ENCODE data around the gene USP36. TPM values are rescaled to one million over a fixed set of nuclear protein-coding genes. Genes with fewer than 3 reads are reported as not detected.

Gene USP36
- total and polyA plus RNA-seq, 7 donors: 6.7 to 49.3 (median 25.5) TPM

GRCh38 chr17:78815696-78816095 is 24.9 kb downstream of the USP36 start:
- H3K4me3 ChIP-seq: no peak overlapping the region
- peaks cover 50 to 100% (median 84%) of the 10 kb centered on the region in 4 donors for H3K36me3 ChIP-seq
- peaks cover 0 to 5% (median 2%) of the 10 kb centered on the region in 4 donors for H3K4me1 ChIP-seq
- H3K9me3 ChIP-seq: no peaks in the 10 kb centered on the region
- WGBS, 2 donors: 95% methylated on average over 7 of the region's 7 CpGs
- no peak overlapping the region for H3K27ac ChIP-seq
- TF ChIP-seq CTCF (IDR thresholded peaks at IDR 0.05) (no peak), POLR2AphosphoS5 (IDR thresholded peaks at IDR 0.05) (no peak), POLR2A (IDR thresholded peaks at IDR 0.05) (no peak), EP300 (IDR thresholded peaks at IDR 0.05) (no peak)
- H3K27me3 ChIP-seq: no peaks in the 10 kb centered on the region
- no peak for DNase-seq
- intact Hi-C loops (cut with DNase I): no loop called here

- WGBS, 2 donors: 77 to 90% methylated on average over 8 of the region's 8 CpGs
- Histone ChIP-seq H3K36me3 (peaks cover 38 to 99% (median 78%) of the 10 kb centered on the region in 4 donors), H3K27me3 (no peaks in the 10 kb centered on the region), H3K4me1 (peaks cover 0 to 5% (median 2%) of the 10 kb centered on the region in 4 donors), H3K4me3 (no peak overlapping the region), H3K27ac (peak overlapping the region in 1 of 4 donors; percentile 6), H3K9me3 (no peaks in the 10 kb centered on the region)
- TF ChIP-seq EP300 (IDR thresholded peaks at IDR 0.05): no peak
- TF ChIP-seq POLR2AphosphoS5 (IDR thresholded peaks at IDR 0.05): no peak
- TF ChIP-seq POLR2A (IDR thresholded peaks at IDR 0.05): no peak
- TF ChIP-seq CTCF (IDR thresholded peaks at IDR 0.05): no peak
- no peak for DNase-seq
- intact Hi-C loops (cut with DNase I): no loop called here
These were observed 27.8 kb downstream of the USP36 start for GRCh38 chr17:78812855-78813254.

GRCh38 chr17:78808163-78808562 is 32.5 kb downstream of the USP36 start:
- Histone ChIP-seq H3K4me1 (peaks cover 0 to 6% (median 1%) of the 10 kb centered on the region in 4 donors), H3K27me3 (no peaks in the 10 kb centered on the region), H3K4me3 (no peak overlapping the region), H3K9me3 (no peaks in the 10 kb centered on the region), H3K27ac (no peak overlapping the region), H3K36me3 (peaks cover 58 to 95% (median 73%) of the 10 kb centered on the region in 4 donors)
- intact Hi-C loops (cut with DNase I): no loop called here
- TF ChIP-seq CTCF (IDR thresholded peaks at IDR 0.05): no peak
- no peak for TF ChIP-seq EP300 (IDR thresholded peaks at IDR 0.05)
- no peak for TF ChIP-seq POLR2A (IDR thresholded peaks at IDR 0.05)
- TF ChIP-seq POLR2AphosphoS5 (IDR thresholded peaks at IDR 0.05): no peak
- WGBS, 2 donors: 93 to 95% methylated on average over 4 of the region's 4 CpGs
- DNase-seq: no peak

GRCh38 chr17:78806451-78806850 is 34.2 kb downstream of the USP36 start:
- DNase-seq: no peak
- peaks cover 56 to 95% (median 67%) of the 10 kb centered on the region in 4 donors for H3K36me3 ChIP-seq
- TF ChIP-seq POLR2AphosphoS5 (IDR thresholded peaks at IDR 0.05) (no peak), CTCF (IDR thresholded peaks at IDR 0.05) (no peak), EP300 (IDR thresholded peaks at IDR 0.05) (no peak), POLR2A (IDR thresholded peaks at IDR 0.05) (no peak)
- no peak overlapping the region for H3K27ac ChIP-seq
- H3K4me3 ChIP-seq: no peak overlapping the region
- no peaks in the 10 kb centered on the region for H3K27me3 ChIP-seq
- no peaks in the 10 kb centered on the region for H3K9me3 ChIP-seq
- intact Hi-C loops (cut with DNase I): no loop called here
- 51 to 80% methylated on average over 9 of the region's 9 CpGs for WGBS, 2 donors
- peaks cover 0 to 6% (median 0%) of the 10 kb centered on the region in 4 donors for H3K4me1 ChIP-seq

- peak overlapping the region in 3 of 4 donors; percentile 32 to 53 (median 48) for H3K27ac ChIP-seq
- H3K27me3 ChIP-seq: no peaks in the 10 kb centered on the region
- H3K36me3 ChIP-seq: peaks cover 47 to 91% (median 57%) of the 10 kb centered on the region in 4 donors
- intact Hi-C loops (cut with DNase I): no loop called here
- 82 to 86% methylated on average over 14 of the region's 14 CpGs for WGBS, 2 donors
- peaks cover 0 to 6% (median 0%) of the 10 kb centered on the region in 4 donors for H3K4me1 ChIP-seq
- no peak overlapping the region for H3K4me3 ChIP-seq
- TF ChIP-seq POLR2AphosphoS5 (IDR thresholded peaks at IDR 0.05): no peak
- no peaks in the 10 kb centered on the region for H3K9me3 ChIP-seq
- DNase-seq: no peak
These were observed 35.3 kb downstream of the USP36 start for GRCh38 chr17:78805301-78805700.
